Measurements from ENCODE around the gene TRIM63.
"Not testable (repeated sequence)": the region's sequence is repeated elsewhere in the genome, so short reads cannot be mapped to it uniquely, and the experiment has no call there.

Gene TRIM63

DNA sequence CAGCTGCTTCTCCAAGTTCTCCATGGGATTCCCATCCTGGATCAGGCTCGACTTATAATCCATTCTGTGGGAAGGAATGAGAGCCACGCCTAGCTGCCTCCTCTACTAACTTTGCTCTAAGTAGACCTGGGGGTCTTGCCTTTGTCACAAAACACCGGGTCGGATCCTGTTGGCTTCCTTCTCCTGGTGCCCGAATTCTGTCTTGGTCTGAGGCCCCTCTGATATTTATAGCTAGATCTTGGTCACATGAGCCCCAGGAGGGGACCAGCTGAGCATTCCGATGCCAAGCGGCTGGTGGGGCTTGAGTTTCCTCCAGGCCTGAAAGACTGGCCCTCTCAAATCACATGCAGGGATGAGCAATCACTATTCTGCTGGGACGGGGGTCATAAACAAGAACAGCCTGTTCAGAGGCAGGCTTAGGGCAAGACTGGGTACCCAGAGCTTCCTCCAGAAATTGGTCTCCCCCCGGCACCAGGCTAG lies at the start of gene TRIM63:
Gene TRIM63 (minus strand): TSS at position 199 of the 480 bp plus-strand sequence. CDS start 136 bp downstream, at position 63.
- no peak for DNase-seq

- no peak for DNase-seq
Observed at GRCh38 chr1:26114165-26114927, 46.9 kb upstream of the TRIM63 start.

GRCh38 chr1:26112407-26112775 lies 45.0 kb upstream of the TRIM63 start:
- peak; percentile 51 for DNase-seq

- peak; percentile 89 for DNase-seq
Observed at GRCh38 chr1:26111530-26112406, 44.3 kb upstream of the TRIM63 start, which contains the start of gene PDIK1L. Gene PDIK1L (plus strand): TSS chr1:26111824. CDS start chr1:26114309, 2,485 bp downstream.

GRCh38 chr1:26110731-26111529 lies 43.5 kb upstream of the TRIM63 start:
- DNase-seq = peak; percentile 69

- DNase-seq = no peak
Observed at GRCh38 chr1:26109229-26110164, 42.1 kb upstream of the TRIM63 start.

GRCh38 chr1:26105226-26105548 lies 37.8 kb upstream of the TRIM63 start:
- DNase-seq = not testable (repeated sequence)

GRCh38 chr1:26102526-26102925 lies 35.1 kb upstream of the TRIM63 start:
- DNase-seq = no peak

DNA sequence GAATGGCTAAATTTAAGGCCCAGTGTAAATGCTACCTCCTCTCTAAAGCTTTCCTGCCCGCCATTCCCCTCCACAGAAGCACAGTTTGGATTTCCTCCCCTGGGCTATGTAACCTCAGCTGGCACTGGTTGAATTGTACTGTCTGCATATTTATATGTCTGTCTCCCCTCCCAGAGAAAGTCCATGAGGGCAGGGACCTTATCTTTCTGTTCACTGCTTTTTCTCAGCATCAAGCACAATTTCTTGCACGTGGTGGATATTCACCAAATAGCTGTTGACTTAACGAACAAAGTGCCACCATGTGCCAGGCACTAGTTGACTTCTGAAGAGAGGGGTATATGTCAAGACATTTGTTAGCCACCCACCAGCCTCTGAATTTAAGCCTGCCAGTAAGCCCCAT lies 34.7 kb upstream of the TRIM63 start:
- DNase-seq = no peak

GRCh38 chr1:26100204-26100603 lies 32.8 kb upstream of the TRIM63 start:
- not testable (repeated sequence) for DNase-seq

- DNase-seq = no peak
Observed at GRCh38 chr1:26099780-26100179, 32.4 kb upstream of the TRIM63 start.

DNA sequence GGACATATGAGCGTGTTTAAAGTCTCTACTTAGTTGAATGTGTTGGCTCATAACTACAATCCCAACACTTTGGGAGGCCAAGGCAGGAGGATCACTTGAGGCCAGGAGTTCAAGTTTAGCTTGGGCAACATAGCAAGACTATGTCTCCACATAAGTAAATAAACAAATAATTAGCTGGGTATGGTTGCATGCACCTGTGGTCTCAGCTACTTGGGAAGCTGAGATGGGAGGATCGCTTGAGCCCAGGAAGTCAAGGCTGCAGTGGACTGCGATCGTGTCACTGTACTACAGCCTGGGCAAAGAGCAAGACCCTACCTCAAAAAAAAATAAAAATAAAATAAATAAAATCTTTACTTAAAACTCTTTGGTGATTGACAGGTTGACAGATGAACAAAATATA lies 31.2 kb upstream of the TRIM63 start:
- DNase-seq = no peak

DNA sequence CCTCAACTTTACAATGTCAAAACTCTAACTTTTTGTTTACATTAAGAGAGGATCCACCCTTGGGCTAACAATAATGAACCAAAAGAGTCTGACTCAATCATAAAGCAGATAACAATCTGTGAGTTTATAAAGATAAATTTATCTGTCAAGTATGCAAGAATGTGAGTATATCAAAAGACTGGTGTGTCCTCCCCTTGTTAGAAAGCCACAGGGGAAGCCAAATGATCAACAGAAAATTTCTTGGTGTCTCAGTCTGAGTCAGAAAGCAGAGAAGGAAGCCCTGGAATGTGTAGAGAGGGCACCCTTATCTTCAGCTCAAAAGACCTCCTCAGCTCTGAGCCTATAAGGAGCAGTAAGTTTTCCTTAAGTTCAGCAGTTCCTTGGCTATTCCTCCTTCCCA lies 30.3 kb upstream of the TRIM63 start:
- no peak for DNase-seq

GRCh38 chr1:26096471-26096870 lies 29.0 kb upstream of the TRIM63 start:
- no peak for DNase-seq

DNA sequence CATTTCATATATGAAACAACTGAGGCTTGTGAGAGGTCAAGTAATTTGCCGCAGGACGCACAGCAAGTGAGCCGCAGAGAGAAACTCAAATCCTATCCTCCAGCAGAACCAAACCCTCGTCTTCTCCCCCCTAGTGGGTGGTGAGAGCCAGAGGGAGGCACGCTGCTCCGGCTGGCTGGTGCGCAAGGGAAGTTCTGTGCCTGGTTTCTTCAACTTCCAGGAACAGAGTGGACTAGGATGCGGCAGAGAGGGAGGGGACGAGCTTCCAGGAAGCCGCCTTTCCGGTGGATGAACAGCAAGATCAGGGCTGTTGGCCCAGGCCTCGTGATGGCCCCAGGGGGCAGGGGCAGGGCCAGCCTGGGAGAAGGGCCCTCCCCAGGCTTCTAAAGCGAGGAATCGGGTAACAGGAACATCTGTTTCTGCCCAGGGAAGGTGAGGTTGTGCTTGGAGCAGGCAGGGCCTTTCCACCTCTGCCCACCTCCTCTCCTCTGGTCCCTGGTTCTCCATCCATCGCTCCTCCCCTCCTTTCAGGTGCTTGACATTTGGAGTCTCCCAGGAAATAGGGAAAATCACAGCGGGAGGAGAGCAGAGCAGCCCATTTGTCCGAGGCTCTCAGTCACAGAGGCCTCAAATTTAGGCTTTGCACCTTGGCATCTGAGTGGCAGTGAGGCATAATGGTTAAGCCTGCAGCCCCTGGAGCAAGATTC lies 27.4 kb upstream of the TRIM63 start:
- peak; percentile 95 for DNase-seq

DNA sequence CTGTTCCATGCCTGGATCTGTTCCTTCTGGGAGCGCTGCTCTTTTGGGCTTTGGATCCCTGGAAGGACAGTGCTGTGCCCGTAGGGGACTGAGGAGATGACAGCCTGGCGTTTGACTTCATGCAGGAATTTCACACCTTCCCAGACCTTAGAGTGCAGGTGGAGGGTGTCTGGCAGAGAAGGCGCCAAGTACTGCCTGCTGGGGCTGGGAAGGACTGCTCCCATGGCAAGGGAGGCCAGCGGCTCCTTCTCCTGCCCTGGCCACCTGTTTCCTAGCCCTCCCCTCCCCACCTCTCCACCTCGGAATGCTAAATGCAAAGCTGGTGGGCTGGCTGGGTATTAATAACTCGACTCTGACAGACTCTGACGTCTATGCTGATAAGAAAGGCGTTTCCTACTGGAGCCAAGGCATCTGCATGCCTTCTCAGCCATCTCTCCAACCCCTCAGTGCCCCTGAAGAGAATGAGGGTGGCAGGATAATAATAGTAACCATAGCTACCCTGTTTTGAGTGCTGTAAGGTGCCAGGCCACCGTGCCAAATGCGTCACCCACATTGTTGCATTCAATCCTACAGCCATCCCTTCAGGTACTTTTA lies 26.7 kb upstream of the TRIM63 start:
- peak; percentile 74 for DNase-seq

DNA sequence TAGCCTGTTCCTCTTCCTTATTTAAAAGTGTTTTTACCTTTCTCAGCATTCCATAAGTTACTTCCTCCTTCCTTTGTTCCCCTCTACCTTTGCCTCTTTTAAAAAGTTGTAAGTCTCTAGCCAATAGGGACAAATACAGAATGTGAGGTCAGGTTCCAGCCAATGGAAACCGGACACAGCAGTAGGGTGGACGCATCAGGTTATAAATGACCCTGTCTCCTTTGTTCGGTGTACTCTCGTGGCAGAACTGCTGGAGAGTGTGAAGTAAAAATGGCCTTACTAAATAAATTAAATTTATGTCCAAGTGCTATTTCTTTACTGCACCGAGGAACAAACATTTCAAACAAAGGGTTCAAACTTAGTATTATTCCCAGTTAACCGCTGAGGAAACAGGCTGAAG lies 26.1 kb upstream of the TRIM63 start:
- DNase-seq = not testable (repeated sequence)

DNA sequence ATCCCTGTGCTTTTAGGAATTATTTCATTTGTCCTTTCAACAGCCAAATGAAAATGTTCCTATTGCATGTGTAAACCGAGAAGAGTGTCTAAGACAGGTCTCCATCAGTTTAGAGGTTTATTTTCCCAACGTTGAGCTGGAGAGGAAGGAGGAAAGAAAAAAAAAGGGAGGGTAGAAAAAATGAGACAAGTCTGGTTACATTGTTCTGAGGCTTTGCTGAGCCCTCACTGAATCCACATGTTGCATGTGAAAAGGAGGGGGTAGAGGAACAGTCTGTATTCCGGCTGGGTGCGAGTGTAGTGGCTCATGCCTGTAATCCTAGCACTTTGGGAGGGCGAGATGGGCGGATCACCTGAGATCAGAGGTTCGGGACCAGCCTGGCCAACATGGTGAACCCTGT lies 25.0 kb upstream of the TRIM63 start:
- DNase-seq = no peak

DNA sequence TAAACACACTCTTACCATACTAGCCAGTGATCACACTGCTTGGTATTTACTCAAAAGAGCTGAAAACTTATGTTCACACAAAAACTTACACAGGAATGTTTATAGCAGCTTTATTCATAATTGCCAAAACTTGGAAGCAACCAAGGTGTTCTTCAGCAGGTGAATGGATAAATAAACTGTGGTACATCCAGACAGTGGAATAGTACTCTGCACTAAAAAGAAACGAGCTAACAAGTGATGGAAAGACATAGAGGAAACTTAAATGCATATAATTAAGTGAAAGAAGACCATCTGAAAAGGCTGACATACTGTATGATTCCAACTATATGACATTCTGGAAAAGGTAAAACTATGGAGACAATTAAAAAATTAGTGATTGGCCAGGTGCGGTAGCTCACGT lies 23.5 kb upstream of the TRIM63 start:
- DNase-seq = no peak

DNA sequence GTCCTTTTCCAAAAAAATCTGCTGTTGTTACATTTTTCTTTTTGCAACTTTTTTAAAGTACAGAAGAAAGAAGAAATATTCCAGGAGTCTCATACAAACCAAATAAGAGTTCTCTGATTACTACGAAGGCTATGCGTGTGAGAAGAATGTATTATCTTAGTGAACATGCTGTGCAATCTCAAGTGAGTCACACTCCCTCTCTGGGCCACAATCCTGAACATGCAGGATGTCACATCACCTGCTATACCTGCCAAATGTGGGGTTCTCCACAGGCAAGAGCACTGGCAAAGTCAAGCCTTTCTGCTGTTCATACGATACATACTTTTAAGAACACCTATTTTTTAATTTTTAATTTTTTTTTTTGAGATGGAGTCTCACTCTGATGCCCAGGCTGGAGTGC lies 21.7 kb upstream of the TRIM63 start:
- no peak for DNase-seq

DNA sequence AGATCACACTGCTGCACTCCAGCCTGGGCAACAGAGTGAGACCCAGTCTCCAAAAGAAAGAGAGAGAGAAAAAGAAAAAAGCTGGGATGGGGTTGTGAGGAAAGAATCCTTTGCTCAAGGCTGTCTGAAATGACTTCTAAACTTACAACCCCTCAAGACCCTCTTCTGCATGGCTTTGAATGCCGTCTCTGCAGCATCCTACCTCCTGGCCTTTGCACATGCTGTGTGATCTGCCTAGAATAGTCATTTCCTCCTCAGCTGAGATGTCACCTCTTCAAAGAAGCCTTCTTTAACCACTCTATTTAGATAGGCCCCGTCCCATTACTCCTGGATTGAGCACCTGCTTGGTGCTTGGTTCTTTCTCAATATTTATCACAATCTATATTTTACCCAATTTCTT lies 17.4 kb upstream of the TRIM63 start:
- DNase-seq = no peak
